ENCODE results near the gene SH3BGR. TPM values are rescaled to one million over a fixed set of nuclear protein-coding genes. Genes with fewer than 3 reads are reported as not detected.

Gene SH3BGR
- total and polyA plus RNA-seq, 10 of the 15 experiments (the other 5 are each of a cell fraction or from before 2014, with no cell fraction given), result 0.45 to 3.5 (median 1.7) TPM

DNA sequence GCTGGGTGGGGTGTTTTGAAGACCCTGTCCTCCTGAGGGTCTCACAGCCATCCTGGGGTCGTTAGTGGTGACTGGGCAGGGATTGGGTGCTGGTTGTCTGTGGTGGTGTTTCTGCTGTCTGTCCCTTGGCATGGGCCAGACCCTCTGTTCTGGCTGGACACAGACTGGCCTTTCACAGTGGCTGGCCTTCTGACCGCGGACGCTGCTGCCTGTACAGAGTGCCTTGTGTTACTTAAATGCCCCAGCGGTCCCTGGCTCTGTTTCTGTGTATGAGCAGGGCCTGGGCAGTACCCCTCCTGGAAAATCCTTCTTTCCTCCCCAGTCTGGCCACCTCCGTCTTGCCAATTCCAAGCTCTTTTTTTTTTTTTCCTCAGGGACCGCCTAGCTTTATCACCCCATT, 50.9 kb downstream of the SH3BGR start:
- ATAC-seq (no peak), DNase-seq (ENCODE audit: low read depth, low spot score) (no peak), FAIRE-seq (no peak)
- intact Hi-C loops (cut with micrococcal nuclease; ENCODE audit: unreplicated experiment) (no loop called here), in situ Hi-C loops (cut with MboI) (no loop called here)
- CTCF ChIA-PET, result no interaction called here
- Histone ChIP-seq H3K9ac (ENCODE audit: control insufficient read depth, insufficient read depth, low read length) (no peak overlapping the region), H3K4me1 (ENCODE audit: control insufficient read depth, insufficient read depth, low read length) (no peaks in the 10 kb centered on the region), H4K20me1 (ENCODE audit: control insufficient read depth, insufficient read depth) (no peaks in the 10 kb centered on the region), H3K9me3 (replicated peaks; ENCODE audit: control insufficient read depth, insufficient read depth, low read length) (no peaks in the 10 kb centered on the region), H2AFZ (ENCODE audit: control insufficient read depth, low read depth, low read length) (no peak overlapping the region), H3K27me3 (replicated peaks in 1 of 2; ENCODE audit: control insufficient read depth in 2 of 2, insufficient read depth in 2 of 2, low read length in 1 of 2) (no peaks in the 10 kb centered on the region), H3K4me2 (ENCODE audit: control insufficient read depth, insufficient read depth) (no peak overlapping the region), H3K27ac (ENCODE audit: control insufficient read depth, insufficient read depth) (no peak overlapping the region), H3K4me3 (no peak overlapping the region), H3K79me2 (ENCODE audit: control insufficient read depth, insufficient read depth, low read length) (no peaks in the 10 kb centered on the region), H3K36me3 (ENCODE audit: control insufficient read depth in 2 of 2, insufficient read depth in 2 of 2, low read length in 1 of 2) (no peaks in the 10 kb centered on the region)
- POLR2A ChIA-PET, result no interaction called here
- no TSS peak for BruUV-seq (replicated peaks)
- no peak for TF ChIP-seq ZSCAN29 (IDR thresholded peaks at IDR 0.05)
- no peak for TF ChIP-seq MXI1 (IDR thresholded peaks at IDR 0.05; ENCODE audit: low read depth, low read length)
- TF ChIP-seq MEF2B (IDR thresholded peaks at IDR 0.05; ENCODE audit: partially characterized antibody, poor library complexity, severe bottlenecking), result no peak
- TF ChIP-seq SREBF1 (IDR thresholded peaks at IDR 0.05; ENCODE audit: low read length), result no peak
- TF ChIP-seq PAX5 (IDR thresholded peaks at IDR 0.05; ENCODE audit: borderline replicate concordance, low read depth, low read length), result no peak
- no peak for TF ChIP-seq NFXL1 (IDR thresholded peaks at IDR 0.05; ENCODE audit: borderline replicate concordance)
- TF ChIP-seq, protein P1, sequence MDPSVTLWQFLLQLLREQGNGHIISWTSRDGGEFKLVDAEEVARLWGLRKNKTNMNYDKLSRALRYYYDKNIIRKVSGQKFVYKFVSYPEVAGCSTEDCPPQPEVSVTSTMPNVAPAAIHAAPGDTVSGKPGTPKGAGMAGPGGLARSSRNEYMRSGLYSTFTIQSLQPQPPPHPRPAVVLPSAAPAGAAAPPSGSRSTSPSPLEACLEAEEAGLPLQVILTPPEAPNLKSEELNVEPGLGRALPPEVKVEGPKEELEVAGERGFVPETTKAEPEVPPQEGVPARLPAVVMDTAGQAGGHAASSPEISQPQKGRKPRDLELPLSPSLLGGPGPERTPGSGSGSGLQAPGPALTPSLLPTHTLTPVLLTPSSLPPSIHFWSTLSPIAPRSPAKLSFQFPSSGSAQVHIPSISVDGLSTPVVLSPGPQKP (IDR thresholded peaks at IDR 0.05; ENCODE audit: low read depth, low read length), result no peak
- TF ChIP-seq, protein P2, sequence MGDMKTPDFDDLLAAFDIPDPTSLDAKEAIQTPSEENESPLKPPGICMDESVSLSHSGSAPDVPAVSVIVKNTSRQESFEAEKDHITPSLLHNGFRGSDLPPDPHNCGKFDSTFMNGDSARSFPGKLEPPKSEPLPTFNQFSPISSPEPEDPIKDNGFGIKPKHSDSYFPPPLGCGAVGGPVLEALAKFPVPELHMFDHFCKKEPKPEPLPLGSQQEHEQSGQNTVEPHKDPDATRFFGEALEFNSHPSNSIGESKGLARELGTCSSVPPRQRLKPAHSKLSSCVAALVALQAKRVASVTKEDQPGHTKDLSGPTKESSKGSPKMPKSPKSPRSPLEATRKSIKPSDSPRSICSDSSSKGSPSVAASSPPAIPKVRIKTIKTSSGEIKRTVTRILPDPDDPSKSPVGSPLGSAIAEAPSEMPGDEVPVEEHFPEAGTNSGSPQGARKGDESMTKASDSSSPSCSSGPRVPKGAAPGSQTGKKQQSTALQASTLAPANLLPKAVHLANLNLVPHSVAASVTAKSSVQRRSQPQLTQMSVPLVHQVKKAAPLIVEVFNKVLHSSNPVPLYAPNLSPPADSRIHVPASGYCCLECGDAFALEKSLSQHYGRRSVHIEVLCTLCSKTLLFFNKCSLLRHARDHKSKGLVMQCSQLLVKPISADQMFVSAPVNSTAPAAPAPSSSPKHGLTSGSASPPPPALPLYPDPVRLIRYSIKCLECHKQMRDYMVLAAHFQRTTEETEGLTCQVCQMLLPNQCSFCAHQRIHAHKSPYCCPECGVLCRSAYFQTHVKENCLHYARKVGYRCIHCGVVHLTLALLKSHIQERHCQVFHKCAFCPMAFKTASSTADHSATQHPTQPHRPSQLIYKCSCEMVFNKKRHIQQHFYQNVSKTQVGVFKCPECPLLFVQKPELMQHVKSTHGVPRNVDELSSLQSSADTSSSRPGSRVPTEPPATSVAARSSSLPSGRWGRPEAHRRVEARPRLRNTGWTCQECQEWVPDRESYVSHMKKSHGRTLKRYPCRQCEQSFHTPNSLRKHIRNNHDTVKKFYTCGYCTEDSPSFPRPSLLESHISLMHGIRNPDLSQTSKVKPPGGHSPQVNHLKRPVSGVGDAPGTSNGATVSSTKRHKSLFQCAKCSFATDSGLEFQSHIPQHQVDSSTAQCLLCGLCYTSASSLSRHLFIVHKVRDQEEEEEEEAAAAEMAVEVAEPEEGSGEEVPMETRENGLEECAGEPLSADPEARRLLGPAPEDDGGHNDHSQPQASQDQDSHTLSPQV (IDR thresholded peaks at IDR 0.05), result no peak
- TF ChIP-seq WRNIP1 (IDR thresholded peaks at IDR 0.05; ENCODE audit: borderline replicate concordance, low read depth, low read length), result no peak
- no peak for TF ChIP-seq CEBPB (IDR thresholded peaks at IDR 0.05; ENCODE audit: borderline replicate concordance in 1 of 2, low read depth in 2 of 2, low read length in 2 of 2)
- no peak for TF ChIP-seq SIX5 (IDR thresholded peaks at IDR 0.05; ENCODE audit: low read depth, low read length, severe bottlenecking)
- TF ChIP-seq, protein P3, sequence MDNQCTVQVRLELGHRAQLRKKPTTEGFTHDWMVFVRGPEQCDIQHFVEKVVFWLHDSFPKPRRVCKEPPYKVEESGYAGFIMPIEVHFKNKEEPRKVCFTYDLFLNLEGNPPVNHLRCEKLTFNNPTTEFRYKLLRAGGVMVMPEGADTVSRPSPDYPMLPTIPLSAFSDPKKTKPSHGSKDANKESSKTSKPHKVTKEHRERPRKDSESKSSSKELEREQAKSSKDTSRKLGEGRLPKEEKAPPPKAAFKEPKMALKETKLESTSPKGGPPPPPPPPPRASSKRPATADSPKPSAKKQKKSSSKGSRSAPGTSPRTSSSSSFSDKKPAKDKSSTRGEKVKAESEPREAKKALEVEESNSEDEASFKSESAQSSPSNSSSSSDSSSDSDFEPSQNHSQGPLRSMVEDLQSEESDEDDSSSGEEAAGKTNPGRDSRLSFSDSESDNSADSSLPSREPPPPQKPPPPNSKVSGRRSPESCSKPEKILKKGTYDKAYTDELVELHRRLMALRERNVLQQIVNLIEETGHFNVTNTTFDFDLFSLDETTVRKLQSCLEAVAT (IDR thresholded peaks at IDR 0.05), result no peak
- 62% methylated on average over 7 of the region's 7 CpGs for WGBS (ENCODE audit: insufficient coverage, insufficient replicate concordance, low lambda C conversion rate, missing lambda C conversion rate)
- SMC1A ChIA-PET (ENCODE audit: uncharacterized antibody, unreplicated experiment), result no interaction called here
- RAD21 ChIA-PET (ENCODE audit: unreplicated experiment), result no interaction called here
